K562 (cell line): ENCODE measurements around the gene GART. TPM values are rescaled to one million over a fixed set of nuclear protein-coding genes. Genes with fewer than 3 reads are reported as not detected.
A peak's percentile ranks its signal among the peaks of the same experiment; 100 is the strongest.

Source experiments
- AFF4 ChIP-seq: sonication (generic); formaldehyde crosslinking; IDR thresholded peaks from 2 replicates; pipeline ENCODE4 v1.8.0; 2023; ENCODE audit warnings: mild to moderate bottlenecking, missing genetic modification reagents
- ARNT ChIP-seq, 2 experiments: fragments of 450-650 bp; IDR thresholded peaks; 2 replicates each; pipeline ENCODE4 v1.6.1; 2016; ENCODE audit warnings: mild to moderate bottlenecking in 1 of 2
- ETS1 ChIP-seq: conservative IDR thresholded peaks from 2 replicates; pipeline ENCODE4 v1.6.1; 2011; ENCODE audit warnings: low read depth, mild to moderate bottlenecking, low read length; ENCODE audit not compliant: control insufficient read depth
- GATAD2B ChIP-seq: fragments of 450-650 bp; IDR thresholded peaks from 2 replicates; pipeline ENCODE4 v1.6.1; 2017; ENCODE audit warnings: mild to moderate bottlenecking, borderline replicate concordance
- HDAC3 ChIP-seq: fragments of 450-650 bp; IDR thresholded peaks from 2 replicates; pipeline ENCODE4 v1.6.1; 2018; ENCODE audit warnings: borderline replicate concordance, mild to moderate bottlenecking, moderate library complexity; ENCODE audit not compliant: partially characterized antibody
- HINFP ChIP-seq: fragments of 450-650 bp; conservative IDR thresholded peaks from 2 replicates; pipeline ENCODE4 v1.6.1; 2016; ENCODE audit warnings: missing genetic modification characterization, low read depth, mild to moderate bottlenecking, control low read depth, missing compliant biosample characterization
- ID3 ChIP-seq, 2 experiments: fragments of 250-450 bp in 1 of 2; fragments of 450-650 bp in 1 of 2; sonication (Bioruptor Pico) in 1 of 2; IDR thresholded peaks; 2 replicates each; pipeline versions ENCODE4 v1.6.1 to v1.8.0; 2016 to 2021; ENCODE audit warnings: mild to moderate bottlenecking in 2 of 2, moderate library complexity in 2 of 2, missing compliant biosample characterization in 1 of 2, missing genetic modification characterization in 1 of 2
- MBD2 ChIP-seq: sonication (generic); IDR thresholded peaks from 2 replicates; pipeline ENCODE4 v1.6.1; 2016; ENCODE audit warnings: low read depth, borderline replicate concordance
- MECOM ChIP-seq: fragments of 250-450 bp; sonication (Bioruptor Pico); IDR thresholded peaks from 2 replicates; pipeline ENCODE4 v1.8.0; 2022; ENCODE audit warnings: inconsistent platforms
- NEUROD1 ChIP-seq: fragments of 150-350 bp; IDR thresholded peaks from 2 replicates; pipeline ENCODE4 v1.6.1; 2014; ENCODE audit warnings: borderline replicate concordance, low read length, low read depth; ENCODE audit not compliant: partially characterized antibody
- PRPF4 ChIP-seq: fragments of 200-400 bp; formaldehyde crosslinking; IDR thresholded peaks from one replicate; pipeline ENCODE4 v1.6.1; 2017; ENCODE audit warnings: low read length, low read depth, mild to moderate bottlenecking; ENCODE audit not compliant: insufficient read depth, poor library complexity, severe bottlenecking
- TFAM ChIP-seq: fragments of 250-450 bp; sonication (Bioruptor Pico); conservative IDR thresholded peaks from 2 replicates; pipeline ENCODE4 v1.5.0; 2021; ENCODE audit warnings: mild to moderate bottlenecking, moderate library complexity
- ZNF133 ChIP-seq: fragments of 250-450 bp; sonication (Bioruptor Pico); IDR thresholded peaks from 2 replicates; pipeline ENCODE4 v1.4.0; 2020; ENCODE audit warnings: mild to moderate bottlenecking
- ZNF253 ChIP-seq: fragments of 250-450 bp; sonication (Bioruptor Pico); conservative IDR thresholded peaks from 2 replicates; pipeline ENCODE4 v1.6.1; 2021; ENCODE audit warnings: mild to moderate bottlenecking
- ZNF444 ChIP-seq: fragments of 250-450 bp; sonication (Bioruptor Pico); IDR thresholded peaks from 2 replicates; pipeline ENCODE4 v1.4.0; 2020; ENCODE audit warnings: mild to moderate bottlenecking, moderate library complexity
- polyA plus RNA-seq, 8 experiments: library from polyadenylated mRNA; depleted of rRNA in 4 of 8; stranded (reverse) in 5 of 8; unstranded in 3 of 8; fragments of >200 nt; fragmentation: Nextera tagmentation in 2 of 8; fragmentation: Illumina TruSeq in 1 of 8; extraction: Ambion mirVana in 2 of 8; extraction: Trizol in 1 of 8; gene quantifications; 2 replicates each; pipeline versions ENCODE4 v1.2.1 to v1.2.3, GENCODE V29; 2011 to 2014; ENCODE audit warnings: inconsistent platforms in 1 of 8, missing spikeins in 1 of 8
- total RNA-seq, 7 experiments: library from RNA; depleted of rRNA in 6 of 7; stranded (reverse); fragments of >200 nt in 6 of 7; fragmentation: Illumina TruSeq in 2 of 7; extraction: Trizol in 2 of 7; gene quantifications; 2 replicates each; pipeline versions ENCODE4 v1.2.1 to v1.2.3, GENCODE V29; 2011 to 2021; ENCODE audit warnings: low replicate concordance in 1 of 7
- TF ChIP-seq, protein P1 (sequence below): fragments of 450-650 bp; IDR thresholded peaks from 2 replicates; pipeline ENCODE4 v1.6.1; 2016

The GART gene
- total and polyA plus RNA-seq, 9 of the 15 experiments (the other 6 are each of a cell fraction or from before 2014, with no cell fraction given): 141 to 429 (median 349) TPM

GRCh38 chr21:33587792-33588484 is 46.0 kb upstream of the GART start (continued):
- no peak for TF ChIP-seq NEUROD1
- peak; percentile 41; the same call in 1 of the 2 replicates for TF ChIP-seq ZNF444 (CRISPR knock-in tag)
- TF ChIP-seq, protein P1, sequence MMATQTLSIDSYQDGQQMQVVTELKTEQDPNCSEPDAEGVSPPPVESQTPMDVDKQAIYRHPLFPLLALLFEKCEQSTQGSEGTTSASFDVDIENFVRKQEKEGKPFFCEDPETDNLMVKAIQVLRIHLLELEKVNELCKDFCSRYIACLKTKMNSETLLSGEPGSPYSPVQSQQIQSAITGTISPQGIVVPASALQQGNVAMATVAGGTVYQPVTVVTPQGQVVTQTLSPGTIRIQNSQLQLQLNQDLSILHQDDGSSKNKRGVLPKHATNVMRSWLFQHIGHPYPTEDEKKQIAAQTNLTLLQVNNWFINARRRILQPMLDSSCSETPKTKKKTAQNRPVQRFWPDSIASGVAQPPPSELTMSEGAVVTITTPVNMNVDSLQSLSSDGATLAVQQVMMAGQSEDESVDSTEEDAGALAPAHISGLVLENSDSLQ: peak; percentile 31; the same call in 1 of the 2 replicates
- peak; percentile 91 for TF ChIP-seq GATAD2B
- TF ChIP-seq ZNF133 (CRISPR knock-in tag): 0 out of 2 replicates have a peak, but pooled peaks have one; percentile 26
- no peak for TF ChIP-seq ID3 (CRISPR knock-in tag; IDR thresholded peaks at IDR 0.05)
- TF ChIP-seq ID3 (tag; IDR thresholded peaks at IDR 0.05): peak; percentile 82; the same call in 1 of the 2 replicates
- no peak for TF ChIP-seq ARNT (IDR thresholded peaks at IDR 0.05)
- TF ChIP-seq HDAC3: no peak
- TF ChIP-seq PRPF4: no peak
- no peak for TF ChIP-seq ZNF253 (CRISPR knock-in tag)
- TF ChIP-seq TFAM (CRISPR knock-in tag): no peak
- peak; percentile 63; the same call in 1 of the 2 replicates for TF ChIP-seq AFF4 (CRISPR knock-in tag)
- no peak for TF ChIP-seq MBD2
- no peak for TF ChIP-seq HINFP
- no peak for TF ChIP-seq MECOM
- peak; percentile 51; the same call in 1 of the 2 replicates for TF ChIP-seq ETS1
